Activated CD4-positive, alpha-beta T cell treated with anti-CD3 and anti-CD28 coated beads for 36 hours (primary cell): ENCODE data around the gene TUBA8. TPM values are rescaled to one million over a fixed set of nuclear protein-coding genes. Genes with fewer than 3 reads are reported as not detected.
"Not testable (repeated sequence)": the region's sequence is repeated elsewhere in the genome, so short reads cannot be mapped to it uniquely, and the experiment has no call there.

Source experiments
- ATAC-seq: fragments of 200-7000 bp; cut with Tn5 transposase; one replicate; pipeline ENCODE4 v1.10.0; 2021; ENCODE audit warnings: mild to moderate bottlenecking, moderate library complexity
- CTCF ChIA-PET: fragments of 350-600 bp; sonication (Branson Sonifier 250); formaldehyde crosslinking; loops from one replicate; lab custom pipeline; 2021; ENCODE audit warnings: antibody characterized with exemption; lab: Charles Lee
- POLR2A ChIA-PET: fragments of 350-600 bp; sonication (Branson Sonifier 250); formaldehyde crosslinking; loops from one replicate; lab custom pipeline; 2021; ENCODE audit warnings: antibody characterized with exemption, inconsistent platforms; lab: Charles Lee
- DNase-seq: peaks from one replicate; pipeline ENCODE4 v3.0.0-alpha.2; 2020
- H3K27ac Mint-ChIP-seq: one replicate; pipeline ENCODE4 v1.8.0; 2021; ENCODE audit warnings: mixed read lengths
- H3K27me3 Mint-ChIP-seq: one replicate; pipeline ENCODE4 v1.8.0; 2021; ENCODE audit warnings: mixed read lengths
- H3K36me3 Mint-ChIP-seq: one replicate; pipeline ENCODE4 v1.8.0; 2021; ENCODE audit warnings: low read depth, mixed read lengths
- H3K4me1 Mint-ChIP-seq: one replicate; pipeline ENCODE4 v1.8.0; 2021; ENCODE audit warnings: mixed read lengths
- H3K4me3 Mint-ChIP-seq: one replicate; pipeline ENCODE4 v1.8.0; 2021; ENCODE audit warnings: mild to moderate bottlenecking, moderate library complexity, mixed read lengths
- H3K9me3 Mint-ChIP-seq: one replicate; pipeline ENCODE4 v1.8.0; 2021; ENCODE audit warnings: low read depth, mixed read lengths
- intact Hi-C, 2 experiments: fragments of 100-400 bp; cut with DNase I in 1 of 2; cut with micrococcal nuclease in 1 of 2; formaldehyde crosslinking; loops; one replicate each; pipeline versions ENCODE4 v1.14.2 to v1.15.1; 2022 to 2024; cut with DNase I, micrococcal nuclease
- total RNA-seq, 2 experiments: library from RNA; stranded (reverse); gene quantifications; one replicate each; pipeline ENCODE4 v1.2.3, GENCODE V29; 2021

TUBA8 gene
- 1 to 10 TPM; 1.9 to 2.6 TPM for total RNA-seq

DNA sequence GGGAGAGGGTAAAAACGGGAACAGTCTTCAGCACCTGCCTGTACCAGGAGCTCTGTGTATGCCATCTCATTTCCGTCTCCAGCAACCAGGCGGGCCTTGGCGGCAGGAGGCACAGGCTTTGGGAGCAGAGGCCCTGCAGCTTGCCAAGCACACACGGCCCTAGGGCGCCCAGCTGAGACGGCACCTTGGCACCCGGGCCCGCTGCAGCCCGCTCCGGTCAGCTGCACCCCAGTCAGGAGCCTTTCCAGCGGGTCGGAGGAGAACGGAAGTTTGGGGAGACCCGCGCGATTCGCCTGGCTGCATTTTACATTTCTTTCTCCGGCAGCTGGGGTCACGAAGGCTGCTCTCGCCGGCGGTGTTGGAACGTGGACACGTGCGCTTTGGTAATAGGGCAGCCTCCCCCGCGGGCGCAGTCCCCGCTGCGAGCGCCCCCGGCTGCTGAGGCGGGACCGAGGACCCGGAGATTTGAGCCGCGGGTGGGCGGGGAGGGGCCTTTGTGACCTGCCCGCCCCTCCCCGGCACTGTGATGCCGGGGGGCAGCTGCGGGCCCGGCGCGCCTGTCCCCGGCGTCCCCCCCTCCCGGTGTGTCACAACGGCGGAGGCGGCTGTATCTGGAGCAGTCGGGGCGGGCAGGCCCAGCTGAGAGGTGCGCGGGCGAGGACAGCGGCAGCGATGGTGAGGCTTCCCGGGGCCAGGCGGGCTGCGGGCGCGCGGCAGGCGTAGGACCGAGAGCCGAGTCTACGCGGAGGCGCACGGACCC, at the start of gene TUBA8:
Gene TUBA8 (plus strand): TSS at position 616 of the 760 bp plus-strand sequence. CDS start 57 bp downstream, at position 673.
- Mint-ChIP-seq H3K27ac (no peak within 1 kb of the TSS), H3K4me3 (peak within 1 kb of the TSS; percentile 46), H3K9me3 (peaks cover 10% of the 10 kb centered on the region), H3K4me1 (peaks cover 51% of the 10 kb centered on the region), H3K36me3 (peaks cover 13% of the 10 kb centered on the region), H3K27me3 (peaks cover 39% of the 10 kb centered on the region)
- POLR2A ChIA-PET: interaction anchor here (1.0 kb wide), 1 partner anchor 40 kb away, joined by 4 read pairs; the partner anchor contains the start of gene USP18
- intact Hi-C loops: loop anchor here (2.0 to 5.0 kb wide), 3 partner anchors 33 to 40 kb away; partner anchors contain the start of genes PEX26 (in 2 of the 2) and USP18 (in 1 of the 2)
- ATAC-seq: peak; percentile 62
- CTCF ChIA-PET: interaction anchor here (0.5 to 1.2 kb wide), 3 partner anchors 38 to 130 kb away, joined by 3 read pairs; no protein-coding TSS in a partner anchor
- peak; percentile 68 for DNase-seq

DNA sequence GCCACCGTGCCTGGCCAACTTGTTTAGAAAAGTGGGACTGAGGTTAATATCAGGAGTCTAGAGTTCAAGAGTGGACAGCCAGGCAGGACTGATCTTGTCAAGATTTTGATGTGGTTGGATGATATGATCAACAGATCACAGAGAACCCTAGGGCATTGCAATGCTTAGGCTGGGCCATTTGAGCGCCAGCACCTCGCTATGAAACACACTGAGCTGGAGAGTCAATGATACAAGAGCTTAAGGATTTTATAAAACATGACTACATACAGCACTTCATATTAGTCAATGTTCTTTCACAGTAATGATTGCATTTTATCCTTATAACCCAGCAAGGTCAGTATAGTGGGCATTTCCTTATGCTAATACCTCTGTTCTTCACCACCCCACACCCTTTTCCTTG, 48.2 kb upstream of the TUBA8 start:
- intact Hi-C loops: no loop called here
- H3K27me3 Mint-ChIP-seq: peaks cover 35% of the 10 kb centered on the region
- H3K9me3 Mint-ChIP-seq: no peaks in the 10 kb centered on the region
- POLR2A ChIA-PET: no interaction called here
- CTCF ChIA-PET: interaction anchor here (0.6 to 1.0 kb wide), 2 partner anchors 89 to 232 kb away, joined by 3 read pairs; no protein-coding TSS in a partner anchor
- H3K4me3 Mint-ChIP-seq: no peak overlapping the region
- no peaks in the 10 kb centered on the region for H3K36me3 Mint-ChIP-seq
- ATAC-seq: no peak
- DNase-seq: no peak
- no peaks in the 10 kb centered on the region for H3K4me1 Mint-ChIP-seq
- H3K27ac Mint-ChIP-seq: no peak overlapping the region

DNA sequence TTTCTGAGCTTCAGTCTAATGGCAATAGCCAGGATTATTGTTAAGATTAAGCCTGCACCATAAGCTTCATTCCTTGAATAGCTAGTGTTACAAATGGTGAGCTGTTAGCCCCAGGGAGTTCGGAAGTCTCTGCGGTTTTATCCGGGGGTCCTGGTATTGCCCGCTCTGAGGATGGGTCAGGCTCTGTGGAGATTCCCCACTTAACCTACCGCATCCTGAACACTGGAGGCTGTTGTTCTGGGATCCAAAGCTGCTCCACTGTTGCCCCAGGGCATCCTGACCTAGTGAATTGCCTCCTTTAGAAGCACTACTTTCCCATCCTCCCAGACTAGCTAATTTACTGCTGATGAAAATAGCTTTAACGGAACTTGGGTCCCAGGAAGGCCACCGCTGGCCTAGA, 47.3 kb upstream of the TUBA8 start:
- H3K27me3 Mint-ChIP-seq: peaks cover 39% of the 10 kb centered on the region

DNA sequence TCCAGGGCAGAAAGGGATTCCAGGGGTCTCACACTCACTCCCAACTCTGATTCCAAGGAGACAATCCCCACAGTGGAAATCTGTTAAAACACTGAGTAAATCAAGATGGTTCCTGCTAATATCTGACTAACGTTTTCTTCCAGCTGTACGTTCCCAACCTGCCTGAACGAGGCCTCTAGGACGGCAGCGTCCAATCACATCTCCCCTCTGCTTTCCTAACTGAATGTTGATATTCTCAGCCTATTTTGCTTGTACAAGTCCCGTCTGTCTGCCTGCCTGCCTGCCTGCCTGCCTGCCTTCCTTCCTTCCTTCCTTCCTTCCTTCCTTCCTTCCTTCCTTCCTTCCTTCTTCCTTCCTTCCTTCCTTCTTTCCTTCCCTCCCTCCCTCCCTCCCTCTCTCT, 46.9 kb upstream of the TUBA8 start:
- H3K36me3 Mint-ChIP-seq, intact Hi-C loops, H3K4me3 Mint-ChIP-seq, POLR2A ChIA-PET, DNase-seq, H3K4me1 Mint-ChIP-seq, ATAC-seq, H3K9me3 Mint-ChIP-seq, H3K27ac Mint-ChIP-seq: not testable (repeated sequence)
- CTCF ChIA-PET: interaction anchor here (0.6 to 1.0 kb wide), 2 partner anchors 38 to 100 kb away, joined by 3 to 4 read pairs; no protein-coding TSS in a partner anchor
- peaks cover 39% of the 10 kb centered on the region for H3K27me3 Mint-ChIP-seq

More for the DNA sequence above, 47.3 kb upstream of the TUBA8 start:
- ChIA-PET CTCF (interaction anchor here (0.6 to 1.0 kb wide), 4 partner anchors 38 to 233 kb away, joined by 3 to 4 read pairs (median 3); no protein-coding TSS in a partner anchor), POLR2A (no interaction called here)
- ATAC-seq (no peak), DNase-seq (no peak)
- Mint-ChIP-seq H3K4me1 (no peaks in the 10 kb centered on the region), H3K36me3 (no peaks in the 10 kb centered on the region), H3K9me3 (no peaks in the 10 kb centered on the region), H3K27ac (no peak overlapping the region), H3K4me3 (no peak overlapping the region)
- intact Hi-C loops: no loop called here

DNA sequence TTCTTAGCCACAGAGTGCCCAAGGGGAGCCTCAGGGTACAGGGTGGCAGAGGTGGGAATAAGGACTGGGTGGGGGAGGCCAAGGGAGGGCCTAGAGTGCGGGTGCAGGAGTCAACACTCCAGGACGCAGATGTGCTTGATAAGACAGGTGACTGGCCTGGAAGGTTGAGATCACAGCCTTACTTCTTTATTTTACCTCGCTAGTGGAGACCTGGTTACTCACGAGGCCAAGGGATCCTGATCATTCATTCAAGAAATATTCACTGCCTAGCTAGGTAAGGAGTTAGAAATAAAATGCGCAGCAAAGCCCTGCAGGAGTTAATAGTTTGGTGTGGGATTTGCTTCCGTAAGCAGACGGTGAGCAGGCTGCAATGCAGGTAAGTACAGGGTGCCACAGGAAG, 46.0 kb upstream of the TUBA8 start:
- Mint-ChIP-seq H3K27ac (no peak overlapping the region), H3K9me3 (no peaks in the 10 kb centered on the region), H3K4me3 (no peak overlapping the region), H3K36me3 (no peaks in the 10 kb centered on the region), H3K4me1 (no peaks in the 10 kb centered on the region), H3K27me3 (peaks cover 36% of the 10 kb centered on the region)
- DNase-seq (no peak), ATAC-seq (no peak)
- CTCF ChIA-PET: interaction anchor here (0.7 to 0.8 kb wide), 2 partner anchors 36 to 38 kb away, joined by 3 to 4 read pairs; no protein-coding TSS in a partner anchor
- POLR2A ChIA-PET: no interaction called here
- intact Hi-C loops: no loop called here

DNA sequence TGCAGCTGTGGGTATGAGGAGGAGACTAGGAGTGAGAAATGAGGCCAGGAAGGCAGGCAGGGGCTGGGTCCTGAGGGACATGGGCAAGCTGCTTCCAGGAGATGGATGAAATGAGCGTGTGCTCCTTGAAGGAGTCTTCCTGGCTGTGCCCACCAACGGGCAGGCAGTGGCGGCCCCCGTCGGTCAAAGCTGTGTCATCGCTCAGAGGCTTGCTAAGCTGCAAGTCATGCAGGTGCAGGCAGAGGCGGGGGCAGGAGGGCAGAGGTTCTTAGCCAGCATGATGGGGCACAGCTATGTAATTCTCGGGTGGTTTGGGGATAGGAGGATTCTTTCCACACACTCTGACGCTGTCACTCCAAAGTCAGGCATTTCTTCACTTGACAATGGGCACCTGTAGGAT, 45.4 kb upstream of the TUBA8 start:
- Mint-ChIP-seq H3K27ac (no peak overlapping the region), H3K4me3 (no peak overlapping the region), H3K36me3 (no peaks in the 10 kb centered on the region), H3K4me1 (no peaks in the 10 kb centered on the region), H3K27me3 (peaks cover 32% of the 10 kb centered on the region), H3K9me3 (no peaks in the 10 kb centered on the region)
- intact Hi-C loops: no loop called here
- ChIA-PET CTCF (interaction anchor here (0.6 to 1.1 kb wide), 4 partner anchors 10 to 85 kb away, joined by 3 to 6 read pairs (median 3); no protein-coding TSS in a partner anchor), POLR2A (no interaction called here)
- DNase-seq (no peak), ATAC-seq (no peak)

DNA sequence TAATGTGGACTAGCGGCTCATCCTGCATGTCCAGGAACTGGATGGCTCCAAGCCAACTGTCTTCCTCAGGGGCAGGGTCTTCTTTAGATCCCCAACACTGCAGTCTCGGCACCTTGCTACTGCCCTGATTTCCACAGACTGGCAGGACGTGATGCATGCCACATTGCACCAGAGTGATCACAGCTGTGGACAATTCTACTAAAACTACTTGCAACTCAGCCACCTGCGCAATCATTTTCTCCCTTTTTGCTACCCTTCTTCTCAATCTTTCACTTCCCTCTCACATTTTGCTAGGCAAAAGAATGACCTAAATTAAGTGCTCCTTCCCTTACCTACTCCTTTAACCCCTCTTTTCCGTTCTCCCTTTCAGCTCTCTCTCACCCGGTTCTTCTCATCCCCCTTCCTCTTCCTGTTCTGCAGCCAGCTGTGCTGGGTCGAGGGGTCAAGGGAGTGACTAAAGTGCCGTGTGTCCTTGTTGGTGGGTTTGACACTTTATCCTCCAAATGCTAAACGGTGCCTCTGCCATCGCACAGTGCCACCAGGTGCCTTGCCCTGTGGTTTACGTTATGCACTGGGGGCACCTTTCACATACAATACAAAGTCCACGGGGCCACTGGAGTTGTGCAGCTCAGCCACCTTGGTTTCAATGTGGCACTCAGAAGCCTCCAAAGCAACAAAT, 44.3 kb upstream of the TUBA8 start:
- ChIA-PET POLR2A (no interaction called here), CTCF (interaction anchor here (0.6 to 1.3 kb wide), 3 partner anchors 9 to 747 kb away, joined by 3 to 6 read pairs (median 5); no protein-coding TSS in a partner anchor)
- peaks cover 31% of the 10 kb centered on the region for H3K27me3 Mint-ChIP-seq
- no peaks in the 10 kb centered on the region for H3K4me1 Mint-ChIP-seq
- no peak overlapping the region for H3K4me3 Mint-ChIP-seq
- no peaks in the 10 kb centered on the region for H3K36me3 Mint-ChIP-seq
- H3K27ac Mint-ChIP-seq: no peak overlapping the region
- DNase-seq (no peak), ATAC-seq (no peak)
- intact Hi-C loops: no loop called here
- H3K9me3 Mint-ChIP-seq: no peaks in the 10 kb centered on the region

DNA sequence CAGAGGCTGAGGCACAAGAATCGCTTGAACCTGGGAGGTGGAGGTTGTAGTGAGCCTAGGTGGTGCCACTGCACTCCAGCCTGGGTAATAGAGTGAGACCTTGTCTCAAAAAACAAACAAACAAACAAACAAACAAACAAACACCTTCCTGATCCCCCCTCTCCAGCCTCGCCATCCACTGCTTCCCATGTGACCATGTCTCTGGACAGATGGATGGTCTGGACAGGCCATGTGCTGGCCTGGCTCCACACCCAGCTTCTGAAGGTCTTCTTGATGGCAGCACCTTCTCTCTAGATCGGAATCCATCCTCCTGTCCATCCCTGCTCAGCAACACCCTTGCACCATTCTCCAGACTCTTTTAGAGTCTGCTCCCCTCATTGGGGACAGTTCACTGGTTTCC, 43.5 kb upstream of the TUBA8 start:
- Mint-ChIP-seq H3K27ac (no peak overlapping the region), H3K9me3 (no peaks in the 10 kb centered on the region), H3K4me3 (no peak overlapping the region), H3K27me3 (peaks cover 31% of the 10 kb centered on the region), H3K4me1 (no peaks in the 10 kb centered on the region), H3K36me3 (no peaks in the 10 kb centered on the region)
- ATAC-seq (no peak), DNase-seq (no peak)
- intact Hi-C loops: no loop called here
- CTCF ChIA-PET: no interaction called here
- POLR2A ChIA-PET: no interaction called here

DNA sequence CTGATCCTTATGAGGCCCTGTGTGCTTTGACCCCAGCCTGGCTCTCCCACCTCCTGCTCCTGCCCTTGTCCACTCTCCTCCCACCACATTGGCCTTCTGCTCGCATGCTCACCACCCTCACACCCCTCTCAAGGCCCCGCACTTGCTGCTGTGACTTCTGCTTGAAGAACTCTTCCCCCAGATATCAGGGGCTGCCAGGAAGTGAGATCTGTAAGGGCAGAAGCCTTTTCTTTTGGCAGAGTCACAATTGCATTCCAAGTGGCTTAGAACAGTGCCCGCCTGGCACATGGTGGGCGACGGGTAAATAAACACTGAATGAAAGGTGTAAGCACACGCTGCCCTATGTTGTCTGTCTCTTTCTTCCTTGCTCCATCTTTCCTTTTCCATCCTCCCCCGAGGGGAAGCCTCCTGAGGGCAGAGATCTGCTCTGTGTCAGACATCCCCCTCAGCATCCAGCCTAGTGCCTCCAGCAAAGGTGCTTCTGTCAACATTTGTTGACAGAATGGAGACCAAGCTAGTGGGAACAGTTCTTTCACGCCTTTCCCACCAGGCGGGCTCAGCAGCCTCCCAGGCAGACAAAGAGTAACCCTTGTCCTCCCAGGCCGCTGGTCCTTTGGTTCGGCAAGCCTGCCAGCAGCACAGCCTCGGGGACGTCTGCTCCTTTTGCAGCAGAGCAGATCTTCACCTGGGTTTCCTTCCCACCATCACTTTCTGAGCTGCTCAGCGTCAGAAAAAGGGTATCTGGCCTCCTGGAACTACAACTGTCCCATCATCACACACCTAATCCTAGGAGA, 42.9 kb upstream of the TUBA8 start:
- CTCF ChIA-PET: interaction anchor here (0.8 kb wide), 1 partner anchor 43 kb away, joined by 3 read pairs; the partner anchor contains the start of gene TUBA8

DNA sequence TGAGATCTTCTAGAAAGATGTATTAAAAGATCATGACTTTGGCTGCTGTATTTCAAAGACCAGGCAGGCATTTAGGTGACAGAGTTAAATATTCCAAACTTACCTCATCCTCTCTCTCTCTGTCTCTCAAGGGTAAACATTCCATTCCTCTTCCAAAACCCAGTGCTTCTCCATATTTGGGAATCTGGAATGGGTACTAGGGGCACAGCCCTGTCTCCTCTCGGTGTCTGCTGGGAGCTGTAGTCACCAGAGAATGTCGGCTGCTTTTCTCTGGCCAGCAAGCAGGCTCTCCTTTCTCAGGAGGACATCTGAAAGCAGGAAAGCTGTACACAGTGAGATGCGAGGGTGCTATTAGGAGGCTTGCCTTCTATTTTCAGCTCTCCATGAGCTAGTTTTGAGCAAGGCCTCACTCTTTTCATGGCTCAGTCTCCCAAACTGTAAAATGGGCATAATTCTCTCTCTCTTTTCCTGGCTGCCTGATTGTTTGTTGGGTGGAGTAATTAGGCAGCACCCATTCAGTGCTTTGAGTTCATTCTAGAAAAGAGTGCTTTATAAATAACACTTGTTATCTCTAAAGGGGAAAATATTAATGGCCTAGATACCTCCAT, 42.1 kb upstream of the TUBA8 start:
- ChIA-PET CTCF (interaction anchor here (0.8 to 9.5 kb wide), 3 partner anchors 42 to 237 kb away, joined by 3 to 124 read pairs (median 4); partner anchors contain the start of gene TUBA8), POLR2A (no interaction called here)
- no peaks in the 10 kb centered on the region for H3K9me3 Mint-ChIP-seq
- DNase-seq (no peak), ATAC-seq (no peak)
- H3K27me3 Mint-ChIP-seq: peaks cover 31% of the 10 kb centered on the region
- H3K36me3 Mint-ChIP-seq: no peaks in the 10 kb centered on the region
- no peak overlapping the region for H3K27ac Mint-ChIP-seq
- no peak overlapping the region for H3K4me3 Mint-ChIP-seq
- no peaks in the 10 kb centered on the region for H3K4me1 Mint-ChIP-seq
- intact Hi-C loops: no loop called here

More for the DNA sequence above, 42.9 kb upstream of the TUBA8 start:
- ATAC-seq: no peak
- no peaks in the 10 kb centered on the region for H3K4me1 Mint-ChIP-seq
- H3K36me3 Mint-ChIP-seq: no peaks in the 10 kb centered on the region
- no peaks in the 10 kb centered on the region for H3K9me3 Mint-ChIP-seq
- intact Hi-C loops: no loop called here
- H3K27ac Mint-ChIP-seq: no peak overlapping the region
- POLR2A ChIA-PET: no interaction called here
- no peak overlapping the region for H3K4me3 Mint-ChIP-seq
- DNase-seq: no peak
- H3K27me3 Mint-ChIP-seq: peaks cover 31% of the 10 kb centered on the region
